ENCODE measurements around the gene SHC4.
"Not testable (repeated sequence)": the region's sequence is repeated elsewhere in the genome, so short reads cannot be mapped to it uniquely, and the experiment has no call there.

SHC4 gene

DNA sequence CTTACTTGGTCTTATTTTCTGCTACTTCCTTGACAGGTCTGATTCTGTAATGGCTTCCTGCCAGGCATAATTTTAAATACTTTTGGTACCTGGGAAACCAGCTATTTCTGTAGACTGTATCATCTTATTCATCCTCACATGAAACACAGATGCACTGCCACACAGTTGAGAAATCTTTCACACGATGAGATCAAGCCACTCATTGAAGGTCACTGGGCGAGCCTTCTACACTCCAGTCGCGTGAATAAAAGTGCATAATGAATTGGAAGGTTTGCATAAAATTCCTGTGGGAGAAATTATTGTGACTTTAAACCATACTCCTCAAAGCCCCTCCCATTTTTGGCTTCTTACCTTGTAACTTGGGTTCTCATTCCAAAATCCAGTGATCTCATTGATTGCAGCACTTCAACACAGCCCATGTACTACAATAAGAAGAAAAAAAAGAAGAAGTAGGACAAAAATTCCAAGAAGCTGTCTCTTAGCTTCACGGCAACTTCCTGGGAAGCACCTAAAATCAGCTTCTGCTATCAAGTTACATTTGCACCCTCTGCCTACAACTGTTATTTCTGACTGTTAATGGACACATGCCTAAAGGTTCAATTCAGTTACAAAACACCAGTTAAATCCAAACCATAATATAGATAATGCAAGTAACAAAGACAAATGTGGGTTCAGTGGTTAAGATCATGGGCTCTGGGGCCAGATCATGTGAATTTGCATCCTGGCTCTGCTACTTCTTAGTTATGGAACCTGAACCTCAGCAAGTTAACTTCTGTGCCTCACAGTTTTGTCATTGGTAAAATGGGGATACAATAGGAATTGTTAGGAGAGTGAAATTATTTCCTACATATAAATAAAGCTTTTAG, 39.0 kb downstream of the SHC4 start:
- Histone ChIP-seq H3K9ac (ENCODE audit: low read depth, low read length) (no peak overlapping the region), H3K4me1 (ENCODE audit: insufficient read depth, low read length) (no peaks in the 10 kb centered on the region), H3K9me3 (ENCODE audit: control insufficient read depth, insufficient read depth, low read length) (no peaks in the 10 kb centered on the region), H3K36me3 (ENCODE audit: insufficient read depth, low read length) (no peaks in the 10 kb centered on the region)

DNA sequence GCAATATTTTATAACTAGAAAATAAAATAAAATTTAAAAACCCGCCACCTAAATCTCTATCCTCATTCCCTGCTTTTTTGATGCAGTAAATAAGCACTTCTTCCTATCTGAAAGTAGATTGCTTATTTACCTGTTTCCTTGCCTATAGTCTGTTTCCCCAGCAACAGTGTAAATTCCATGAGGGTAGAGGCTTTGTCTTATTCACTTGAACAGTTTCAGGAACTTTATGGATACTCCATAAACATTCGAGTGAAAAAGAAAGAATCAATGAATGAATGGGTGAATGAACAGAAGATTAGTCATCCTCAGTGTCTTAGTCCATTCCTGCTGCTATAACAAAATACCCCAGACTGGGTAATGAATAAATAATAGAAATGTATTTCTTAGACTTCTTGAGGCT, 41.7 kb downstream of the SHC4 start:
- H3K9me3 ChIP-seq (ENCODE audit: control insufficient read depth, insufficient read depth, low read length), result no peaks in the 10 kb centered on the region
- H3K9ac ChIP-seq (ENCODE audit: low read depth, low read length), result no peak overlapping the region
- H3K36me3 ChIP-seq (ENCODE audit: insufficient read depth, low read length), result no peaks in the 10 kb centered on the region
- no peaks in the 10 kb centered on the region for H3K4me1 ChIP-seq (ENCODE audit: insufficient read depth, low read length)

DNA sequence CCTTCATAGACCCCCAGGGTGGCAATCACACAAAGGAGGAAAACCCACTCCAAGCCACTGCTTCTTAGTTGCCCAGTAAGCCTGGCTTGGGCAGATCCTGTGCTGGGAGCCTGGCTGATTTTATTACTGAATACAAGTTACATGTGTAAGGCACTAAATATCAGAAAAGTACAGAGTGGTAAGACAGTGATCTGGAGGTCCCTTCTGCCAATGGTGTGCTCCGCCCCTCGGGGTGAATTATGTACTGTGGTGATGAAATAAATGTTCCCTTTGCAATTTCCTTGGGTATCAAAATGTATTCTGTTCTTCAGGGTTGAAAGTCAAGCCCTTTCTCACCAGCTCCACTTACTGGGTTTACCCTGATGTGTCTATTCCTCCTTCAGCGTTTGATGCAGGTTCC, 47.0 kb downstream of the SHC4 start:
- no peak overlapping the region for H3K9ac ChIP-seq (ENCODE audit: low read depth, low read length)
- no peaks in the 10 kb centered on the region for H3K36me3 ChIP-seq (ENCODE audit: insufficient read depth, low read length)
- H3K9me3 ChIP-seq (ENCODE audit: control insufficient read depth, insufficient read depth, low read length), result no peaks in the 10 kb centered on the region
- no peaks in the 10 kb centered on the region for H3K4me1 ChIP-seq (ENCODE audit: insufficient read depth, low read length)

DNA sequence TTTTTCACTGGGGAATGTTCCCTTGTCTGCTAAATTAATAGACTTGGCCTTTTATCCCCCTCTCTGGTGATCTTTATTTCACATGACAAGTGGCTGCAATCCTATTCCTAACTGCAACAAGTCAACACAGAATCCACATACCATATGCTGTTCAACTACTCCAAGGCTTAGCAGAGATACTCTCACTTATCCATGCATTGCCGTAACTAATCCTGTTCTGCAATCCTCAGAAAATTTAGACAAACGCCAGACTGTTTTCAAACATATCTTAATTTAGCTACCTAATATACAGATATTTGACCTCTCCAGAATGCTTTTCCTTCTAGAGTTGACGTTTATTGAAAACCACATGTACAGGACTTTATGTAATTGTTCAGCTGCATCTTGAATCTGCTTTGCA, 47.9 kb downstream of the SHC4 start:
- H3K36me3 ChIP-seq (ENCODE audit: insufficient read depth, low read length), result no peaks in the 10 kb centered on the region
- H3K4me1 ChIP-seq (ENCODE audit: insufficient read depth, low read length), result no peaks in the 10 kb centered on the region
- H3K9me3 ChIP-seq (ENCODE audit: control insufficient read depth, insufficient read depth, low read length), result no peaks in the 10 kb centered on the region
- H3K9ac ChIP-seq (ENCODE audit: low read depth, low read length), result no peak overlapping the region

DNA sequence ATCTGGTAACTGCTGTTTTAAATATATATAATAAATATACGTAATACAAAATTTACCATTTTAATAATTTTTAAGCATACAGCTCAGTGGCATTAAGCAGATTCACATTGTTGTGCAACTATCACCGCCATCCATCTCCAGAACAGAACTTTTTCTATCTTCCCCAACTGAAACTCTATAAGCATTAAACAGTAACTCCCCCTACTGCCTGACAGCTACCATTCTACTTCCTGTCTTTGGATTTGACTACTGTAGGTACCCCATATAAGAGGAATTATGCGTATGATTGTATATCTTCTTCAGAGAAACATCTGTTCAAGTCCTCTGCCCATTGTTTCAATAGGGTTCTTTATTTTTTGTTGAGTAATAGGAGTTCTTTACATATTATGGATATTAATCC, 49.0 kb downstream of the SHC4 start:
- H3K9me3 ChIP-seq (ENCODE audit: control insufficient read depth, insufficient read depth, low read length), result no peaks in the 10 kb centered on the region
- no peaks in the 10 kb centered on the region for H3K4me1 ChIP-seq (ENCODE audit: insufficient read depth, low read length)
- H3K36me3 ChIP-seq (ENCODE audit: insufficient read depth, low read length), result no peaks in the 10 kb centered on the region
- H3K9ac ChIP-seq (ENCODE audit: low read depth, low read length), result no peak overlapping the region

DNA sequence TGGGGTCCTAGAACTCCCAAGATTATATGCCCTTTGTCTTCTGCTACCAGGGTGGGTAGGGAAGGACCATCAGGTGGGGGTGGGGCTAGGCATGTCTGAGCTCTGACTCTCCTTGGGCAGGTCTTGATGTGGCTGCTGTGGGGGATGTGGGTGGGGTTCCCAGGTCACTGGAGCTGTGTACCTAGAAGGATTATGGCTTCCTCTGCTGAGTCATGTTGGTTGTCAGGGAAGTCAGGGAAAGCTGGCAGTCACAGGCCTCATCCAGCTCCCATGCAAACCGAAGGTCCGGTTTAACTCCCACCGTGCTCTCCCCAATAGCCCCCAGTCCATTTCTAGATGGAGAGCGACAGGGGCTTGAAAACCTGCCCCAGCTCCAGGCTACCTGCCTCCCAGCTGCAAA, 50.6 kb downstream of the SHC4 start:
- Histone ChIP-seq H3K9me3 (ENCODE audit: control insufficient read depth, insufficient read depth, low read length) (no peaks in the 10 kb centered on the region), H3K36me3 (ENCODE audit: insufficient read depth, low read length) (no peaks in the 10 kb centered on the region), H3K9ac (ENCODE audit: low read depth, low read length) (no peak overlapping the region), H3K4me1 (ENCODE audit: insufficient read depth, low read length) (no peaks in the 10 kb centered on the region)

DNA sequence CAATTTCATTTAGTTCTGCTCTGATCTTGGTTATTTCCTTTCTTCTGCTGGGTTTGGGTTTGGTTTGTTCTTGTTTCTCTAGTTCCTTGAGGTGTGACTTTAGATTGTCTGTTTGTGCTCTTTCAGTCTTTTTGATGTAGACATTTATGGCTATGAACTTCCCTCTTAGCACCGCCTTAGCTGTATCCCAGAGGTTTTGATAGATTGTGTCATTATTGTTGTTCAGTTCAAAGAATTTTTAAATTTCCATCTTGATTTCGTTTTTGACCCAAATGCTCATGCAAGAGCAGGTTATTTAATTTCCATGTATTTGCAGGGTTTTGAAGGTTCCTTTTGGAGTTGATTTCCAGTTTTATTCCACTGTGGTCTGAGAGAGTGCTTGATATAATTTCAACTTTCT, 53.2 kb downstream of the SHC4 start:
- H3K4me1 ChIP-seq (ENCODE audit: insufficient read depth, low read length); H3K9ac ChIP-seq (ENCODE audit: low read depth, low read length); H3K9me3 ChIP-seq (ENCODE audit: control insufficient read depth, insufficient read depth, low read length); H3K36me3 ChIP-seq (ENCODE audit: insufficient read depth, low read length): not testable (repeated sequence)

DNA sequence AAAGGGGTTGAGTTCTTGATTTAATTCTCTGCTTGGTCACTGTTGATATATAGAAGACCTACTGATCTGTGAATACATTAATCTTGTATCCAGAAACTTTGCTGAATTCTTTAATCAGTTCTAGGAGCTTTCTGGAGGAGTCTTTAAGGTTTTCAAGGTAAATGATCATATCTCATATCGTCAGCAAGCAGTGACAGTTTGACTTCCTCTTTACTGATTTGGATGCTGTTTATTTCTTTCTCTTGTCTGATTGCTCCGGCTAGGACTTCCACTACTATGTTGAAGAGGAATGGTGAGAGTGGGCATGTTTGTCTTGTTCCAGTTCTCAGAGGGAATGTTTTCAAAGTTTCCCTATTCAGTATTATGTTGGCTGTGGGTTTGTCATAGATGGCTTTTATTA, 54.4 kb downstream of the SHC4 start:
- H3K36me3 ChIP-seq (ENCODE audit: insufficient read depth, low read length); H3K9ac ChIP-seq (ENCODE audit: low read depth, low read length); H3K9me3 ChIP-seq (ENCODE audit: control insufficient read depth, insufficient read depth, low read length); H3K4me1 ChIP-seq (ENCODE audit: insufficient read depth, low read length): not testable (repeated sequence)

DNA sequence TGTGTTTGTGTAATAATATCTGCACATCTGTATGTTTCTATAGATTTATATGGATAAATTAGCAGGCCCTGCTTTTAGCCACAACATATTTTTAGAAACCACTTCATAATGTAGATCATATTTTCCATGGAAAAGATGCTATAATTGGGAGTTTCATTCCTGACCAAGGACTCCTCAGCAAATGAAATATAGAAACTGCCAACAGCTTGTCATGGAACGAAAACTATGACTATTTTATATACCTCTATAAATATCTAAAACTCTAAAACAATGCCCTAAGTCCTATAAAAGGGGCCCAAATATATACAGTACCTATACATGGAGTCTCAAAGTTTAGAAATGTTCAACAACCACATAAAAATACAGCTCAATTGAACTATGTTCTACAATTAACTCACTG, 57.9 kb downstream of the SHC4 start:
- Histone ChIP-seq H3K9ac (ENCODE audit: low read depth, low read length) (no peak overlapping the region), H3K9me3 (ENCODE audit: control insufficient read depth, insufficient read depth, low read length) (no peaks in the 10 kb centered on the region), H3K36me3 (ENCODE audit: insufficient read depth, low read length) (no peaks in the 10 kb centered on the region), H3K4me1 (ENCODE audit: insufficient read depth, low read length) (no peaks in the 10 kb centered on the region)

DNA sequence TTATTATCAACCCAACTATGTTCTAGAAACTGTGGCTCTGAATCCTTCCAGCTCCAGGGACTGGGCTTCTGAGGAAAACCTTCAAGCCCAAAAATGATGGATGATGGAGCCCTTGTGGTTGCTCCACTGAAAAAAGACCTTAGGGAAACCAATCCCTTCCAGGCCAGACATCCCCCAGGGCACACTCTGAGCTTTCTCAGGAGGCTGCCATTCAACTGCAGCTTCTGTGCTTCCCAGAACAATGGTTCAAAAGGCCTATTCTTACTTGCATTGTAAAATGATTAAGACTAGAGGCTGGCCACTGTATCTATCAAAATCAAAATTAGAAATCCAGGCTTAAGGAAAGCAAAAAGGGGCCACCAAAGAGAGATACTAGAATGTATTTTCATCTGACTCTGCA, 58.5 kb downstream of the SHC4 start:
- H3K4me1 ChIP-seq (ENCODE audit: insufficient read depth, low read length), result no peaks in the 10 kb centered on the region
- H3K9ac ChIP-seq (ENCODE audit: low read depth, low read length), result no peak overlapping the region
- H3K9me3 ChIP-seq (ENCODE audit: control insufficient read depth, insufficient read depth, low read length), result no peaks in the 10 kb centered on the region

DNA sequence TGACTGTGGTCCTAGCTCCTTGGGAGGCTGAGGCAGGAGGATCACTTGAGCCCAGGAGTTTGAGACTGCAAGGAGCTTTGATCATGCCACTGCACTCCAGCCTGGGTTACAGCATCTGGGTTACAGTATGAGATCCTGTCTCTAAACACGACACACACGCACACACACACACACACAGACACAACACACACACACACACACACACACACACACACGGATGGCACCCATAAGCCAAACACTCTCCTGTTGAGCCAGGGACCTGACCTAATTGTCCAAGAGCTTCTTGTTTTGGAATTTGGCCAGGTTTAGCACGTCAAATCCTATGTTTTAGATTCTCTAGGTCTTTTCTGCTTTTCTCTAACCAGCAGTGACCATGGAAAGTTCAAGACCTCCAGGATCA, 59.0 kb downstream of the SHC4 start:
- Histone ChIP-seq H3K9me3 (ENCODE audit: control insufficient read depth, insufficient read depth, low read length) (no peaks in the 10 kb centered on the region), H3K36me3 (ENCODE audit: insufficient read depth, low read length) (no peaks in the 10 kb centered on the region), H3K9ac (ENCODE audit: low read depth, low read length) (no peak overlapping the region), H3K4me1 (ENCODE audit: insufficient read depth, low read length) (no peaks in the 10 kb centered on the region)

More for the DNA sequence above, 58.5 kb downstream of the SHC4 start:
- no peaks in the 10 kb centered on the region for H3K36me3 ChIP-seq (ENCODE audit: insufficient read depth, low read length)

DNA sequence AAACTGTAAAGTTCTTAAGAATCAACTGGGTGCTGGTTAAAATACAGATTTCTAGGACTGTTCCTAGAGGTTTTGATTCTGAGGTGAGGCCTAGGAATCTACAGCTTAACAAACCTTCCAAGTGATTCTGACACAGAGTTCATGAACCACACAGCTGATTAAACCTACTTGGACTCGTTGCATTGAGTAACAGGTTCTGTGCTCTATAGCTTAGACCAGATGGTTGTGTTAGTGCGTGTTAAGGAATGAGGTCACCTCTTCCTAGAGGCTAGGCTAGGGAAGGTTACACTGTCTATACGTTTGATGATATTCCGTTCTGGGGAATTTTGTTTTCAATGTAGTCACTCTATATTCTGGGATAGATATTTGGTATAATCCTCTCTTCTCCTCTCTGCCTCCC, 63.9 kb downstream of the SHC4 start:
- no peaks in the 10 kb centered on the region for H3K36me3 ChIP-seq (ENCODE audit: insufficient read depth, low read length)
- peaks cover 10% of the 10 kb centered on the region for H3K4me1 ChIP-seq (ENCODE audit: insufficient read depth, low read length)
- no peaks in the 10 kb centered on the region for H3K9me3 ChIP-seq (ENCODE audit: control insufficient read depth, insufficient read depth, low read length)
- H3K9ac ChIP-seq (ENCODE audit: low read depth, low read length), result no peak overlapping the region

DNA sequence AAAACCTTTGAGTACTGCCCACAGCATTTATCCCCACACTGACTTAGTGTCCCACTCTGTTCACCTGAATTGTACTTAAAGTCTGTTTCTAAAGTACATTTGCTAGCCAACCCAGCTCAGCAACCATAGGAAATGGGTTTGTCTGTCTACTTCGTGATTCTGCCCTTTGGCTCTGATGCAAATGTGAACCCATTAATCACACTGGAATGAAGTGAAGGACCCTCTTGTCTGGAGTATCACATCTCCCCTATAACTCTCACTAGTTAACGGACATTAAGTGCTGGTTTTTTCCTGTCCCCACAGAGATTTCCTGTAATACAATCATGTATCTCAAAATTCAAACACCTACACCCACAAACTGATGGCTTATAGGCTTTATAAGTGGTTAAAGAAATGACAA, 65.3 kb downstream of the SHC4 start:
- H3K4me1 ChIP-seq (ENCODE audit: insufficient read depth, low read length), result peaks cover 10% of the 10 kb centered on the region
- H3K9ac ChIP-seq (ENCODE audit: low read depth, low read length), result no peak overlapping the region
- no peaks in the 10 kb centered on the region for H3K36me3 ChIP-seq (ENCODE audit: insufficient read depth, low read length)
- no peaks in the 10 kb centered on the region for H3K9me3 ChIP-seq (ENCODE audit: control insufficient read depth, insufficient read depth, low read length)

DNA sequence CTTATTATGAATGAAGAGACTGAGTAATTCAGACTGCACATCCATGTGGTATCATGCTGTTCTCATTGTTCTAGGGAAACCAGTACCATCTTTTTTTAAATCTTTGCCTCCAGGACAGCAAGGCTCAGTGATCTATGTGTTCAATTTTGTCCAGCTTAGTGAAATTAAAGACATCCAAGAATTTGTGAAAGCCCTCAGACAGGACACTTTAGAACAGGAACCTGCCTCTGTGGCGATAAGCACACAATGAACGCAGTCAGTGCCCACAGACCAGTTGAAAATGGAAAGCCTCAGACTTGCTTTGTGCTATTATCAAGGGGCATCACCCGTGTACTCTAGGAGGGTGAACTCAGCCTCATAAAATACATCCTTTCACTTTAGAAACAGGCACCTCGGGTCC, 65.7 kb downstream of the SHC4 start:
- no peaks in the 10 kb centered on the region for H3K9me3 ChIP-seq (ENCODE audit: control insufficient read depth, insufficient read depth, low read length)
- H3K4me1 ChIP-seq (ENCODE audit: insufficient read depth, low read length), result peaks cover 10% of the 10 kb centered on the region
- H3K36me3 ChIP-seq (ENCODE audit: insufficient read depth, low read length), result no peaks in the 10 kb centered on the region
- H3K9ac ChIP-seq (ENCODE audit: low read depth, low read length), result no peak overlapping the region

DNA sequence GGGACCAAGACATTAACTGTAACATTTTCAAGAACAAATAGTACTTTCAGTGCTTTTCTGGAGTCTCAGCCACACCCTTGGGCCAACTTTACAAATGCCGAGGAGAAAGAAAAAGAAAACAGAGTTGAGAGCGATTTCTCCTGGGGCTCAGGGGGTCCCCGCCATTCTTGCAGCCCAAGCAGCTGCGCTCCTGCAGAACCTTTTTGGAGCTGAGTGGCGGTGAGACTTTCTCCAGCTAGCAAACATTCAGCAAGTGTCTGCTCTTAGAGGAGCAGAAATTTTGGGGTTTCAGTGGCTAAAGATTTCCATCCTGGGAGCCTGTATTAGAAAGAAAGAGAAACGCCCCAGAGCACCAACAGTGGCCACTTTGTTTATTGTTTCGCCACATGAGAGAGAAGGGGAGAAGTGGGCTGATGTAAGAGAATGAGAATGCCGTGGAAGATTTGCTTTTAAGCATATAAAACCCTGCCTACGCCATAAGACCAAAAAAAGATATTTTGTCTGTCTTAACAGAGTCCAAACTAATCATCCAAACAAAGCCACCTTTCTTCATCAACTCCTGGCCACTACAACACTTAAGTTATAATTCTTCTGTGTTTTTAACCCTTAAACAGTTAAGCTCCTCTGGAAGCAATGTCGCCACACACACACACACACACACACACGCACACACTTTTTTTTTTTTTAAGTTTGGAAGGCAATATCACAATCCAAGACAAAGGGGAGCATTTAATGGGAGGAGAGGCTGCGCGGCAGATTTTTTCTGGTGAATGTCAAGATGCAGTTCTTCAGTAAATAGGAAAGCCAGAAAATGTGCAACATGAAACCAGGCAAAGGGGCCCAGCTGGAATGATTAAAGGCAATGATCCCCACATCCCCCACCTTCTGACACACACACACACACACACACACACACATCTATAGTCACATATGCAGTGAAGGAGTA, 66.6 kb downstream of the SHC4 start:
- peak overlapping the region; percentile 28; the same call in 1 of the 2 replicates for H3K9ac ChIP-seq (ENCODE audit: low read depth, low read length)

More for the DNA sequence above, 66.6 kb downstream of the SHC4 start:
- no peaks in the 10 kb centered on the region for H3K9me3 ChIP-seq (ENCODE audit: control insufficient read depth, insufficient read depth, low read length)
- no peaks in the 10 kb centered on the region for H3K36me3 ChIP-seq (ENCODE audit: insufficient read depth, low read length)
- peaks cover 10% of the 10 kb centered on the region for H3K4me1 ChIP-seq (ENCODE audit: insufficient read depth, low read length)

Measured in ES-I3 (cell line).